DMS79 (cell line): ENCODE measurements around the gene HK2.
"Not testable (repeated sequence)": the region's sequence is repeated elsewhere in the genome, so short reads cannot be mapped to it uniquely, and the experiment has no call there.

Source experiments
- DNase-seq: peaks from one replicate; lab custom pipeline; 2025; lab: John Stamatoyannopoulos, UW

HK2 gene

DNA sequence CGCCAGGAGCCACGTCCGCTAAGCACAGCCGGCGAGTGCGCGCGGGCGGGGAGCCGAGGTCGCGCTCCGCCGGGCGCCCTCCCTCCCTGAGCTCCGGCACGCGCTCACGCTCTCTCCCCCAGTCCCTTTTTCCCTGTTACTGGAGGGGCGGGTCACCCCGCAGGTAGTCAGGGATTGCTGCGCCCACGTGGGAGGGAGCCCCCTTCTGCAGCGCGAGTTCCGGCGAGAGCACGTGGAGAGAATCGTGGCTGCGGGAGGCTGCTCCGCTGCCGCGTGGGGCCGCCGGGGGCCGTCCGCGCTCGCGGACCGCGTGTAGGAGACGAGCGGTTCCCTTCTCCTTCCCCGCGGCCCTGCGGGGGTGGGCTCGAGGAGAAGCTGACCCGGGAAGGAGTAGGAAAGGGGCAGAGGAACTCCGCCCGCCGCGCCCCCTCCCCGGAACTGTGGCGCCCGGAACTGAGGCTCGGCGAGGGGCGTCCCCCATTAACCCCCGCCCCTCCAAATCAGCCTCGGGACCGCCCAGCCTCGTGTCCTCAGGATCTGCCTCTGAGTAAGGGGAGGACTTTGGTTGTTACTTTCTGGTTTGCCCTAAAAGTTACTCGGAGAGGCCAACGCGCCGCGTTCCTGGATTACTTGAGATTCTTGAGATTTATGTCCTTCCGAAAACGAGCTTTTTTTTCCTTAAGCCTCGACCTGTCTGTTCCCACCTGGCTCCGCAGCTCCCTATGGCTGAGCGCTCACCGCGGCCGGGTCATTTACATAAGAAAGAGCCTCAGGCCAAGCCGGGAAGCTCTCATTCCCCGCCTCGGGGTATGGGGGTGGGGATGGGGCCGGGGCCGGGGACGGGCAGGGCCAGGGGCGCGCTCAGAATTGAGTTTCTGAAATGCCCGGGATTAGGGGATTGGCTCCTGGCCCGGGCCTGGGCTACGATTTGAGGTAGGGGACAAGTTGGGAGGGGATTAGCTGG, 1.1 kb downstream of the HK2 start:
- DNase-seq, result no peak

DNA sequence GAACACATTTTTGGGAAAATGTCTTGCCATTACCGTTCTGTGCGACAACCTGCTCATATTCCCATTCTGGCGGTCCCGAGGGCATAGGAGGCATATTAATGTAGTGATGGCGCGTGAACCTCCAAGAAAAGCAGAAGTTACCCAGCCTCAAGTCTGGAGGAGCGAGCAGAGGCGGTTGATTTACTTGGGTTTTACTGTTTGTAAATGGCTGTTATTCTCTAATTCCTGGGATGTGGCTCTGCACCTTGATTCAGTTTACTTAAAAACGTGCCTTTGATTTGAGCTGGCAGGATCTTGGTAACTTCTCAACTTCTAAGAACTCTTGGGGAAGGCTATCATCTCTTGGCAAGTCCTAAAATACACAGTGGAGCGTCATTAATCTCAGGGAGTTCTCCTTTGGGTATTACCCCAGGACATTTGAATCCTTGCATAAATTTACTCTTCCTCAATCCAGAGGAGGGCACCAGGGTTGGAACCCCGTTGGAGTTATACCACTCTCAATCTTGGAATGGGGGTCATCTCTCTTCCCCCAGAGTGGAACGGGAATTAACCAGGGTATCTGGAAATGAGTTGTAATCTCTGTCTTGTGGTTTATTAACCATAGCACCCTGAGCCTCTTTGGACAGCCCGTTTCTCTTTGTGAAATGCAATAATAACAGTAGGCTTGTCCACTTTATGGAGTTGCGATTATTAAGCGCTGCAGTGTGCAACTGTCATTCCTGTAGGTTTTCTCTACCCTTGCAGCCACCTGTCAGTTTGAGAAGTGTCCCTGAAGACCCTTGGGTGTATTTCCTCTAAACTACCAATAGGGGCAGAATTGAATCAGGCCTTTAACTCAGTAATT, 2.1 kb downstream of the HK2 start:
- peak; percentile 35 for DNase-seq

DNA sequence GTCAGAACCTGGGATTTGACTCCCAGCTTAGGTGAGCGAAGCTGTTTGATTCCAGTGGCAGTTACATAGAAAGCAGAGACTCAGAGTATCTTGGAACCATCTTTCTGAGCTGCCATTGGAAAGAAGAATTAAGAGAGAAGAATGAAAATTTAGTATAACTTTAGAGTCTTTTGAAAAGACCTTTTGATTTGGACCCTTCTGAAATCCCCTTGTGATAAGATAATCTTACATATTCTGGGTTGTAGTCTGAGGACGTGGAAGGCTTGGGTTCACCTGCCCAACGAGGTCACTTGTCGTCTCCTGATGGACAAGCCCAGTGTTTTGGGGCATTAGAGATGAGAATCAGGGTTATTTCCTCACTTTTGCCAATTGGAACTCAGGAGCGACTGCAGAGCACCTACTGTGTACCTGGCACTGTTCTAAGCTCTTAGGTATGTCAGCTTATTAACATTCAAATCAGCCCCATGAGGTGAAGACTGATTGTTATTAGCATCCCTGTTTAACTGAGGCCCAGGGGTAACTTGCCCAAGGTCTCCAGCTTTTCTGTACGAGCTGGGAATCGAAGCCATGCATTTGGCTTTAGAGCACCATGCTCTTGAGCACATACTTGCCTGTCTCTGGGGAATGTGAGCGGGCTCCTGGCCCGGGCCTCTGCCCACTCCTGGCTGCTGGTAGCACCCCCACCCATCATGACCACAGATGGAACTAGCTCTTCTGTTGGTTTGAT, 2.9 kb downstream of the HK2 start:
- no peak for DNase-seq

DNA sequence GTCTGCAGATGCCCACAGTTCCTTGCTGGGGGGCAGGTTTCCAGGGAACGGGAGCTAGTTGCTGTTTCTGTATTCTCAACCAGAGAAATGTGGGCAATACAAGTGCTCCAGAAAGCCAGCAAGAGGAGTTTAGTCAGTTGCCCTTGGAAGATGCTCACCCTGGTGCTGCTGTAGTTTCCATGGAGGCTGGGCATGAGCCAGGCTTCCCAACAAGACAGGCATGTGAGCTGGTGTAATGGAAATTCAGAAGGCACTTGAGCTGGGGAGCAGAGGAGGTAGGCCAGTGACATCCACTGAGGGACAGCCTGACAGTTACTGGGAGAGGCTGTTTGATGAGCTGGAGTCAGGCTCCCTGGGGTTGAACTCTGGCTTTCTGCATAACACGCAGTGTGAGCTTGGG, 7.7 kb downstream of the HK2 start:
- DNase-seq, result no peak

DNA sequence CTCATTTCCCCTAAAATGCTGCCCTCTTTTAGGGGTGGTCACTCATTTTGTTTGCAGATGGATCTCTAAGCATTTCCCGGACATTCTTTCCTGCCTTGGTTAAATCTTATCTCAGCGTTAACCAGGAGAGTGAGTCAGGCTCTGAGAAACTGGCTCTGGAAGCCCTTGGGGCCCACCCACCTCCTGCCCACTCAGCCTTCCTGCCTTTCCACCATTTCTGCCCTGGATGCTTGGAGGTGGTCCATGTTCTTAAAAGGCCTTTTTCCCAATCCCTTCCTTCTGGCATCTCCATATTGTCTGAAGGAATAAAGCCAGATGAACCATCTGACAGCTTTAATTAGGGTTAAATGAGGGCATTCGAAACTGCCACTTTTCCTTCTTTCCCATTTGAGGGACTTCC, 9.5 kb downstream of the HK2 start:
- DNase-seq, result no peak

DNA sequence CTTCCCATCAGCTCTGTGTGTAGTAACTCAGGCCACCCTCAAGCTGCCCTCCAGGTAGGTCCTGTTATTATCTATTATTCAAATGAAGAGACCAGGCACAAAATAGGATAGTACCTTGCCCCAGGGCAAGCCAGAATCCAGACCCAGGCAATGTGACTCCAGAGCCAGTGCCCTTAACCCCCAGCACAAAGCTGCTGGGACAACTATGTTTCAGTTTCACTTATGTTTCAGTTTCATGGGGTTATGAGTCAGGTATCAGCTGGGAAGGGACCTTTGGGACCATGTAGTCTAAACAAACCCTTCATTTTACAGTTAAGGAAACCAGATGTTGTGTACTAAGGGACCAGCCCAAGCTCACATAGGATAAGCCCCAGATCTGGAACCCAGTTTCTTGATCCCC, 10.0 kb downstream of the HK2 start:
- DNase-seq, result no peak

DNA sequence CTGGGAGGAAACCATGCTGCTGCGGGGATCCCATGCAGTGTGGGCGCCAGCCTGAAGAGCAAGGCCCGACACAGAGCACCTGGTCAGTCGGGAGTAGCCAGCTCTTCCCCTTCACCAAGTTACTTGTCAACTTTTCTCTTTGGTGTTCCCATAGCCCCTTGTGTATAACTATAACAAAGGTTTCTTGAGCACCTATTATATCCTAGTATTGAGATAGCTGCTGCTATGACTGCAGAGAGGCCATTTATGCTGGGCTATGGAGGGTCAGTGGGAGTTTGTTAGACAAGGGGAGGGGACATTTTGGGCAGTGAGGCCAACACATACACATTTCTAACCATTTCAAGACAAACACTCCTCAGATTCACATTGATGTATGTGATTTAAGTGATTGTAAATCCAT, 10.8 kb downstream of the HK2 start:
- DNase-seq, result no peak

DNA sequence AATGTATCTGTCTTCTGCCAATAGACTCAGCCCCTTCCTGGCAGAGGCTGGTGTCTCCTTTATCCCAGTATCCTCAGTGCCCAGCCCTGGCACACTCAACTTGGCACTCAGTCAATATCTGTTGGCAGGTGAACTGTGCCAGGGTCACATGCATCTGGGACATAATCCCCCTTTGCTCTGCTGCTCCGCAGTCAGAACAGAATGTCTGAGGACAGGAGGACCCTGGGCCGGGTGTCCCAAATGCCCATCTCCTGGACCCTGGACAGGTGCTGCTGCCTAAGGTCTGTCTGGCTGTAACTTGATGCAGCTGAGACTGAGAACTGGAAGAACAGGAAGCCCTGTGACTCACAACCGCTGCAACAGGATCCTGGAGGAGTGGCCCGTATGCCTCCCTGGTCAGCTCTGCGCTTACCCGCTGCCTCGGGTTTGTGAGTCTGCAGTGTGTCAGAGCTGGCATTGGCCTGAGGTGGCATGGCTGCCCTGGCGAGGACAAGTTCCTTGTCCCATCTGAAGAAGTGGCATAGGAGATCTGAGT, 11.4 kb downstream of the HK2 start:
- peak; percentile 58 for DNase-seq

DNA sequence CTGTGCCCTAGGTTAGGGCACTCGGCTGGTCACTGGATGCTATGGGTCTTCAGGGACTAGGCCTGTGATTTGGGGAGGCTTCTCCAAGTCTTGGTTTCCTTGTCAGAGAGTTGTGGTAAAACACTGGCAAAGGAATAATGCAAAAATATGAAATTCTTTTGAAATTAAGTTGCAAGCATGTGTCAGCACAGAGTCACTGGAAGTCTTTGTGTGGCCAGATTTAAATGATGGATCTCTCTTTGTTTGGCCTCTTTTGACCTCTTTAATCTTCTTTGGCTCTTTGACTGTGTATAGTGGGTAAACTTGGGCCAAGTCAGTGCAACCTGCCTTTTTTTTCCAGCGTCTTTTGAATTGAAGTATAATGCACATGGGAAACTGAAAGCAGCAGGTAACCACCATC, 12.1 kb downstream of the HK2 start:
- no peak for DNase-seq

DNA sequence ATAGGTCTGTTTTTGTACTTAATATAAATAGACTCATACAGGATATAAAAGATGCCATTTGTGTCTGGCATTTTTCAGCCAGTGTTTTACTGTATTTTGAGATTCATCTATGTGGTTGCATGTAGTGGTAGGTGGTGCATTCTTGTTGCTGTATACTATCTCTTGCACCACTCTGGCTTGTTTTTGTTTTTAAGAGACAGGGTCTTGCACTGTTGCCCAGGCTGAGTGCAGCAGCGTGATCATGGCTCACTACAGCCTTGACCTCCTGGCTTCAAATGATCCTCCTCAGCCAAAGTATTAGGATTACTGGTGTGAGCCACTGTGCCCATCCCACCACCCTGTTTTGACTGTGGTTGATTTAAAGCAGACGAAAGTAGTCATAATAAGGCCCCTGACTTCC, 12.6 kb downstream of the HK2 start:
- no peak for DNase-seq

DNA sequence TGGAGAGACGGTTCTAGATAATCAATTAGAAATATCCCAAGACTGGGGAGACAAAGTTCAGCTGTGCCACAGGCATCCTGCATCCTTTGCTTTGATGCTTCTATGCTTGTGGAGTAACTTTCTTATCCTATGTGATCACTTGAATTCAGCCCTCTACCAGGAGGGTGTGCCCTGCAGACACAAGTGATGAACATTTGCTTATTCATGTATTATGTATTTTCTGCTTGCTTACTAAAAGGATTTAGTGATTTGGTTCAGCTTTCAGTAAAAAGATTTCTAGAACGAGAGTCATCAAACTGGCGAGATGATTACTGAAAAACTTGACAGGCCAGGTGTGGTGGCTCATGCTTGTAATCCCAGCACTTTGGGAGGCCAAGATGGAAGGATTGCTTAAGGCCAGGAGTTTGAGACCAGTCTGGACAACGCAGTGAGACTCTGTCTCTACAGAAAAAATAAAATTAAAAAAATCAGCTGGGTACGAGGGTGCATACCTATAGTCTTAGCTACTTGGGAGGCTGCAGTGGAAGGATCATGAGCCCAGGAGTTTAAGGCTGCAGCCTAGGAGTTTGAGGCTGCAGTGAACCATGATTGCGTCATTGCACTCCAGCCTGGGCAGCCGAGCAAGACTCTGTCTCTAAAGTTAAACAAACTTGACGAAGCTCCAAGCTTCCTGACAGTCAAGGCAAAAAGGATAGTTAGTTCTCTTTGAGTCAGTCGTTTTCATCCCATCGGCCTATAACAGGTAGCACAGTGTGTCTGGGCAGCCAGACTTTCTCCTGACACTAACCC, 13.3 kb downstream of the HK2 start:
- DNase-seq, result no peak

DNA sequence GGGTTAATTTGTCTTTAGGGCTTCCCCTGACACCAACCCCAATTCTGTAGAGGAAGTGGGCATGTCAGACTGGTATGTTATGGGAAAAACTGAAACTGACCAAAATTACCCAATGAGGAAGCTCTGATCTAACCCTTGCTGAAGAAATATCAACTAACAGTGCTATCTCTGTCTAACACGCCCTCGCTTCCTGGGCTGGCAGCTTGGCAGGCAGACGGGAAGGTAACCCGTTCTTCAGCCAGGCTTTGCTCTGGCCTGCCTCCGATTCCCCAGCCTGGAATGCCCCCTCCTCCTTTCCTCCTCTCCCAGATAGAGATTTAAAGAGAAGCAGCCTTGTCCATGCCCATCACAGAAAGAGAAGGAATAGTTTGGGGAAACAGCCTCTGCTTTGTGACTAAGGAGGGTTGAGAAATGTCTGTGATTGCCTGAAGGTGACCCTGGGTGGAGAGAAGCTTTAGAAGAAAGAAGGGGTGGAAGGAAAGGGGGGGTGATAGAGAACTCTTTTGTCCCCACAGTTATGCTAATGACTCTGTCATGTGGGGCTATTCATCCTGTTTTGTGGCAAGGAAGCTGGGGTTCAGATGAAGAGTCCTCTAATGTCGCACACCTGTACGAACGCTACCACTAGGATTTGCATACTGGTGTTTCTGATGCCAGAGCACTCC, 15.4 kb downstream of the HK2 start:
- DNase-seq, result no peak

DNA sequence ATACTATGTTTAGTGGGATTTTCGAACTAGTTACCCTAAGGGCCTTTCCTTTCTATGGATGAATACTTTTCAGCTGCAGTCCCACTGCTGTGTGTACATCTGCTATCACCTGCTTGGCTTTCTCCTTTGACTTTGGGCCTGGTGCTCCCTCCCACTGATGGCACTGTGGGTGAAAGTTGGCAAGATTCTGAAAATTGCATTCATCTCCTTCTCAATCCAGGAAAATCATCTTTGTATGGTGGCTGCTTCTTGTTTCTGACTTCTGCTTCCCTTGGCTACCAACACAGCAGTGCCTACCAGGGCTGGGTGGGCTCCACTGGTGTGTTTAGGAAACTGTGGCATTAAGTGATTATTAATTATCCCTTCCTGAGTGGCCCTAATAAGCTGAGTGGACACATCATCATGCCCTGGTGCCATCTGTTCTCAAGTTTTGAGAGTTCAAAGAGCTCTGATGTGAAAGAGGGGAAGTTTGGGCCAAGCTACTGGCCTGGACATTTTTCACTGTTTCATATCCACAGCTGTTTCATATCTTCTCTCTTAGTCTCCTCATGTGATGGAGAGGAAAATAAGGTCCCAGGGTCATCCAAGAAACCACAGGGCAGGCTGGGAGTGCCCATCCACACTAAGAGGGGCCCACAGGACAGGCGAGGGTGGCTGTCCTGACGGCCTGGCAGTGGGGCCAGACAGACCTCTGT, 16.7 kb downstream of the HK2 start:
- no peak for DNase-seq

DNA sequence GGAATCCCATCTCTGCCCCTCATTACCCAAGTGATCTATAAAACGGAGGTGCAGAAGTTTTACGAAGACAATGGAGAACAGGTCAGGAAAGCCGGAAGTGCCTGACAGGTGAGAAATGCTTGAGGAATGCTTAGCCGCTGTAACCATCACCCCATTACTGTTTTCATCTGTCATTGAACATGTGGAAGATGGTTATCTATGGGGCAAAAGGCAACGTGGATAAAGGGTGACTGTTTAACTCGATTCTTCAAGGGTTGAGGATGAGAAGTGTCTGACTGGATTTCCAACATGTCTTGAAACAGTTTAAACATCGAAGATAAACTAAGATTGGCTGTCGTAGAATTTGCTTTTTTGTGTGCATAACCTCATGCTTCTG, 17.3 kb downstream of the HK2 start:
- DNase-seq, result no peak

DNA sequence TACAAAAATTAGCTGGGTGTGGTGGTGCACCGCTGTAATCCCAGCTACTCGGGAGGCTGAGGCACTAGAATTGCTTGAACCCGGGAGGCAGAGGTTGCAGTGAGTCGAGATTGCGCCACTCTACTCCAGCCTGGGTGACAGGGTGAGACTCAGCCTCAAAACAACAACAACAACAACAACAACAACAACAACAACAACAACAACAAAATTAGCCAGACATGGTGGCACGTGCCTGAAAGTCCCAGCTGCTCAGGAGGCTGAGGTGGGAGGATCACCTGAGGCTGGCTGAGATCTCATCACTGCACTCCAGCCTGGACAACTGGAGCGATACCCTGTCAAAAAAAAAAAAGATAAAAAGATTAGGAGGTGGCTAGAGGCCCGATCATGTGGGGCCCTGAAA, 19.4 kb downstream of the HK2 start:
- not testable (repeated sequence) for DNase-seq

DNA sequence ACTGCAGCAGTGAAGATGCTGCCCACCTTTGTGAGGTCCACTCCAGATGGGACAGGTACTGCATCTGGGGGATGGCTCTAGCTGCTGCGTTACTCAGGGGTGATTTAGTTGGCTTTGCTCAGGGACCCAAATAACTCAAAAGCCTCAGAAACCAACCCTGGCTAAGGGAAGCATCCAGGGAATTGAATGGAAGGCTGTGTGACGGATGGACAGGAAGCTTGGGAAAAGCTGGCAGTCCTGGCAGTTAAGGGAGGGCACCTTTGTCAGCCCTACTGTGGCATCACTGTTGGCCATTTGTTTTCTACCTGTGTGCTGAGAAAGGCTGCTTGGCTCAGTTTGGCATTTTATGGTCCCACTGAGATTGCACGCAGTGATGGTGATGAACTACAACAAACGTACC, 20.5 kb downstream of the HK2 start:
- no peak for DNase-seq

DNA sequence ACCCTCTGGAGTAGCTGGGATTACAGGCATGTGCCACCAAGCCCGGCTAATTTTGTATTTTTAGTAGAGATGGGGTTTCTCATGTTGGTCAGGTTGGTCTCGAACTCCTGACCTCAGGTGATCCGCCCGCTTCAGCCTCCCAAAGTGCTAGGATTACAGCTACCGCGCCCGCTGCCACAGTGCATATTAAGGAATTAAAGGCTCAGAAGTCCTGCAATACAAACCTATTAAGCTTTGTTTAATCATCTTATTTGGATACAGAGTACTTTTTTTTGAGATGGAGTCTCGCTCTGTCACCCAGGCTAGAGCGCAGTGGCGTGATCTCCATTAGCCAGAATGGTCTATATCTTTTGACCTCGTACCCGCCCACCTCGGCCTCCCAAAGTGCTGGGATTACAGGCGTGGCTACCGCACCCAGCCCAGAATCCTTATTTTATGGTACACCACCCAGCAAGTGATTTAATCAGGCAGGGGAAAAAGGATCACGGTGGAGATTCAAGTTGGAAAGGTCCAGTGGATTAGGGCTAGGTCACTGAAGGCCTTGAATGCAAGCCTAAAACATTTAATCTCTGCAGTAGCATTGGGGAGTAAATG, 21.3 kb downstream of the HK2 start:
- DNase-seq, result not testable (repeated sequence)

DNA sequence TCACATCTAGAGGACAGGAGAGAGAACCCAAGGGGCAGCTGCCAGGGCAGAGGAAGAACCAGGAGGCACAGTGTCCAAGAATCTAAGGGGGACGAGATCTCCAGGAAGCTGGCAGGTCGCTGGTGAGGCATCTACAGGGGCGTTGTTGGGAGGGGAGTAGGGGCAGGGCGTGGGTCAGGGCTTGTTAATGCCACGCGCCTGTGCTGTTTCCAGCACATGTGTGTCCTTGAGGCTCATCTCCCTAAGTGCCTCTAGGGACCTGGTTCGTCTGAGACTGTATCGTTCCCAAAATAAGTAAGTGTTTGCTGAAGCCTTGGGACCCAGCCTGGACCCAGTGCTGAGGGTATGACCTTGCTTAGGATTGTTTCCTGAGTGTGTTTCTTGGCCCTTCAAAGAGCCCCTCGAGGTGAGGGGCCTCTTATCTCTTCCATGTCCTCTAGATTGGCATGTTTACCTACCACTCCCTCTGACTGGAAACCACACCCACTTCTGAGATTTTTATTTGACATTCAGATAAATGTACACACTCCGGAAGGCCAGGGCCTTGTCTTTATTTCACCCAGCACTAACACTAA, 22.2 kb downstream of the HK2 start:
- DNase-seq, result no peak

DNA sequence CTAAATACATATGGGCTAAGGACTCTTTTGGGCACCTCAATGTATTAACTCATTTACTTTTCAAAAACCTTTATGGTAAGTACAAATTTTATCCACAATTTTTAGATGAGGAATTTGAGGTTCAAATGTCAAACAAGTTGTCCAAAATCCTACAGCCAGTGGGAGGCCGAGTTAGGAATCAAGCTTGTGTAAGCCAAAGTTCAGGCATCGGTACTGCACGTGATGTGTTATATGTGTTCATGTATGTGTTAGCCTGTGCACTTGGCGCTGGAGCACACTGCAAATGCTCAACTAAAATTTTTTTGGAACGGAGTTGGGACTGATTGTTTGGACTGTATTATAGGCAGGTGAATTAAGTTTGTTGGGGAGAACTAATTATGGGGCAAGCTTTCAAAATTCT, 22.7 kb downstream of the HK2 start:
- no peak for DNase-seq
